NCI-H2107 (cell line): ENCODE data around the gene PPP4R2.
"Not testable (repeated sequence)": the region's sequence is repeated elsewhere in the genome, so short reads cannot be mapped to it uniquely, and the experiment has no call there.

ENCODE experiments used
- DNase-seq: peaks from one replicate; lab custom pipeline; 2025; lab: John Stamatoyannopoulos, UW

The PPP4R2 gene

GRCh38 chr3:73026111-73026759, 29.6 kb downstream of the PPP4R2 start:
- DNase-seq = no peak

GRCh38 chr3:73026760-73027113, 30.1 kb downstream of the PPP4R2 start:
- DNase-seq = no peak

DNA sequence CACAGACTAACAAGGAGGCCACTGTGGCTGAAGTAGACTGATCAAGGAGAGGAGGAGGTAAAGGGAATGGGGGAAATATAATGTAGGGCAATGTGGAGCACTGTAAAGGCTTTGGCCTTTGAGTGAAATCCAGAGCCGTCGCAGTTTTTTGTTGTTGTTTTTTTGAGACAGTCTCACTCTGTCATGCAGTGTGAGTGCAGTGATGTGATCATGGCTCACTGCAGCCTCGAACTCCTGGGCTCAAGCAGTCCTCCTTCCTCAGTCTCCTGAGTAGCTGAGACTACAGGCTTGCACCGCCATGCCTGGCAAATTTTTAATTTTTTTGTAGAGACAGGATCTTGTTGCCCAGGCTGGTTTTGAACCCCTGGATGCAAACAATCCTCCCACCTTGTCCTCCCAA, 32.2 kb downstream of the PPP4R2 start:
- DNase-seq = no peak

- DNase-seq = no peak
Measured at GRCh38 chr3:73029321-73029796, 32.7 kb downstream of the PPP4R2 start.

DNA sequence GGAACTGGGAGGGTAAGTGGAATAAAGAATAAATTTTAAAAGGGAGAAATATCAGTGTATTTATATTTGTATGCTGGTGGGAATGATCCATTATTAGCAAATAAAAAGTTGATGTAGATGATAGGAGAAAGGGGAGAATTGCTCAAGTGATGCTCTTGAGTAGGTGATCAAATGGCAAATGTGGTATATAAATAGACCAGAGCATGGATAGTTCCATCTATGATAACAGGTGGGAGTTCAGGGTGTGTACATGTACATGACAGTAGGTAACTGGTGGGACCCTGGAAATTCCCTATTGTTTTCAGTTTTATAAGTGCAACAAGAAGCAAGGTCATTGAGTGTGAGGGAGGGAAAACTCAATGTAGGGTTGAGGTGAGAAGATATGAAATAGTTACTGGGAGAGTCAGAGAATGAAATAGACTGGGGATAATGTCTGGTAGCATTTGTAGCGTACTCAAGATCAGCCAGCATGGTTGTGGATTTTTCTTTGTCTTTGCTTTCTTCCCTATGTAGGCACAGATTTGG, 33.5 kb downstream of the PPP4R2 start:
- no peak for DNase-seq

DNA sequence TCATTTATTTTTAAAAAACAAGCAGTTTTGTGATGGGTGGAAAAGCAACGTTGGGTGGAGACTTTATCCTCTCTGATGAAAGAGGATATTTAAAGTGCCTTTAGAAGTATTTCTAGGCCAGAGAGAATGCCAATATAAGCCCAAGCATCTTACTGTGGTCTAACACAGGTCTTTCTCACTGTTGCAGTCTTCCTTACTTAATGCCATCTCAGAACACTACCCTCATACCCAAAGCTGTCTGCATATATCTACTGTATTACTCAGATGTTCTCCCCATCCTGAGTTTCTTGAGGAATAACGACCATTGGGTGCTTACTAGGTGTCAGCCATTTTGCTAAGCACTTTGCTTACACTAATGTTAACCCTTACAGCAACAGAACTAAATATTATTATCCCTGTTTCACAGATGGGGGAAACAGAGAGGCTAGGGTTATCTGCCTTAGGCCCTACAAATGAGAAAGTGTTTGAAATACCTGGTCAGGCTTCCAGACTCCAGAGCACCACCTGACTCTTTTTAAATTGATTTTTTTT, 35.0 kb downstream of the PPP4R2 start:
- DNase-seq = no peak

DNA sequence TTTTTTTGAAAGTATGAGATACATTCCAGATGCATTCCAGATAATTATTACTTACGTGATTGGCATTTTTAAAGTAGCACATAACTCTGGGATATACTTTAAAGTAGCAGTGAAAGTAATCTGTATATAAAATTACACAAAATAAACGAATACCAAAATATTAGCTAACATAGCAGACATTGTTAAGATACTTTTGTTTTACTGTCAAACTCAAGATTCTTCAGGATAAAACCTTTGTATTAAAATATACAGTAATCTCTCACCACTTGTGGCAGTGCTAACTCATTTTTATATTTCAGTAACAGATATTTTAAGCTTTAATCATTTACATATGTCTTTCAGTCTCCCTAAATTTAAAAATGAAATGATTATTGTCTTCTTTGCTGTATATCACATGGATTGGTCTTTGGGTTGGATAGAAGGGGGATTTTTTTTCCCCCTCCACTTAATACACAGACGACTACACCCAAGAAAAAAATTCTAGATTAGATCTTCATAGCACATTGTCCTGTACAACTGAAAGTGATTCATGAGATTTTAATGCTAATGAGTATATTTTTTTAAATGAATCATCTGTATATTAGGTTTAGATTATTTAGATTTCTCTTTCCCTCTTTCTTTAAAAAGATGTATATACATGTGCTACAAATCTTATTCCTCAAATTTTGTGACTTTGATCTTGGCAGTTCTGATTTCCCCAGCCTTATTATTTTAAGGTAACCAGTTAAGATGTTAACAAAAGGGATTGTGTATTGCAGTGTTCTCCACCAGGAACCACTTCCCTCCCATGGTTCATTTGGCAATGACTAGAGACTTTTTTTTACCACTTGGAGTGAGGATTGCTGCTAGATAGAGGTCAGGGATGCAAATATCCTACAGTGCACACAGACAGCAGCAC, 40.3 kb downstream of the PPP4R2 start:
- no peak for DNase-seq

DNA sequence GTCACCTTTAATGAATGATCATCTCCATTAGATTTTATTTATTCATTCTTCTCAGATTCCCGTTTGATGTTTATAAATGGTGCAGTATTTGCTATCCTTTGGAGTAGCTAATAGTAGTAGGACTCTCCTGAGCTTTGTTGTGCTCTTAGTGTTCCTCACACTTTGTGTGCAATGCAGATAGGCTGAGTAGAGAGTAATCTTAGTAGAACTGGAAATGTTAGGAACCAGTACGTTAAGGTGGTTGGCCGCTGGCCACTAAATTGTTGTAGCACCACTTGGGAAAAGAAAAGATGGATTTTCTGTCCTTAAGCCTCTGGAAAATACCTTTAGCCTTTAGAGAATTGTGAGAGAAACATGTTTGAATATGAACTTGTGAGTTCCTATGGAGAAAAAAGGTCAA, 44.9 kb downstream of the PPP4R2 start:
- DNase-seq = no peak

DNA sequence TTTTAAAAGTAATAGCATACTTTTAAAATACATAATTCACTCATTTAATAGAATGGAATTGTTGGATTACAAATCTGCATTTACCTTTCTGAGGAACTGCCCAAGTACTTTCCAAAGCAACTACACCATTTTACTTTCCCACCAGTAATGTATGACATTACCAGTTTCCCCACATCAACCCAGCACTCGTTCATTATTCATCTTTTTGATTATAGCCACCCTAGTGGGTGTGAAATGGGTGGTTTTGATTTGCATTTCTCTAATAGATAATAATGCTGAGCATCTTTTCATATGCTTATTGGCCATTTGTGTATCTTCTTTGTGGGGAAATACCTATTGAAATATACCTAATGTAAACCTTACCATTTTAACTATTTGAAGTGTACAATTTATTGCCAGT, 46.8 kb downstream of the PPP4R2 start:
- DNase-seq = no peak

DNA sequence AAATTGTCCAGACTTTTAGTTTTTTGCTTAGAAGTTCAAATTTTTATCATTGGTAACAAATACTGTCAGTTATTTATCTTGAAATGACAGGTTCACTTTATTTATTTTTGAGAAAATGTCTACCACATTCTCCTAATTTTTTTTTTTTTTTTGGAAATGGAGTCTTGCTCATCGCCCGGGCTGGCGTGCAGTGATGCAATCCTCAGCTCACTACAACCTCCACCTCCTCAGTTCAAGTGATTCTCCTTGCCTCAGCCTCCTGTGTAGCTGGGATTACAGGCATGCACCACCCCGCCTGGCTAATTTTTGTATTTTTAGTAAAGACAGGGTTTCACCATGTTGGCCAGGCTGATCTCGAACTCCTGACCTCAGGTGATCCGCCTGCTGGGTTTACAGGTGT, 48.8 kb downstream of the PPP4R2 start:
- DNase-seq = no peak

DNA sequence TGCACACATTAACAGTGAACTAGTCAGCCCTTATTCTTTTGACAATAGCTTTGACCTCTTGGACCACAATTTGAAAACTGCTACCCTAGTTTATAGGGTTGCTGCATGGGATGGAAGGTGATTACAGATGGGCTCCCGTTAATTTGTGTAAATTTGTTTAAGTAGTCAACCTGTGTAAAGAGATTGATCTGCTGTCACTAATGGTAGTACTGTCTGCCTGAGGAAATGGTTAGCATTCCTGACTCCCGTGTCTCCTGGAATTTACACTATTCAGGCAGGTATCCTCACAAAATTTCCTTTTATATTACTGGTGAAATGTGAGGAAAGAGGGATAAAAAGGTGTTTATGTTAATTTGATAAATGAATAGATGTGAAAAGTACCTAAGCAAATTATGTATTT, 49.6 kb downstream of the PPP4R2 start:
- DNase-seq = no peak

GRCh38 chr3:73049319-73049718, 52.7 kb downstream of the PPP4R2 start:
- no peak for DNase-seq

GRCh38 chr3:73052857-73053256, 56.2 kb downstream of the PPP4R2 start:
- DNase-seq = no peak

DNA sequence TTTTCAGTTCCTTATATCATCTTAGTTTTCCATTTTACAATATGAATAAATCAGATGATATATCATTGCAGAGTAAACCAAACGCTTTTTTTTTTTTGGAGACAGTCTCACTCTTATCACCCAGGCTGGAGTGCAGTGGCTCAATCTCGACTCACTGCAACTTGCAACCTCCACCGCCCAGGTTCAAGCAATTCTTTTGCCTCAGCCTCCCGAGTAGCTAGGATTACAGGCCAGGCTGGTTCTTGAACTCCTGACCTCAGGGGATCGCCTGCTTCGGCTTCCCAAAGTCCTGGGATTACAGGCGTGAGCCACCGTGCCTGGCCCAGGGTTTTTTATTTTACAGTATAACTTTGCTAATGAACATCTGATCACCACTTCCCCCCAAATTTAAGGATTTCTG, 59.0 kb downstream of the PPP4R2 start:
- no peak for DNase-seq

- no peak for DNase-seq
Measured at GRCh38 chr3:73056014-73056844, 59.6 kb downstream of the PPP4R2 start.

DNA sequence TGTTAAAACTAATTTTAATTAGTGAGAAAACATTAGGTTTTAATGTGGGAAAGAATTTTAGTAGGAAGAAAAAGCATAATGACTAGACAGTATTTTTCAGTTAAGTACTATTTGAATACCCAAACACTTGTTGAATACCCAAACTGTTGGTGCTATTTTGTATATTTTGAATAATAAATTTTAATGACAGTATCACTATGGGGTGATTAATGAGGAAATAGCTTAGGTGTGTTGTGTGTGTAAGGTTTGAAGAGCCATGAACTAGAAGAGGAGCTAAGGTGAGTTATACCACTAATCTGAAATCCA, 60.2 kb downstream of the PPP4R2 start:
- DNase-seq = no peak

DNA sequence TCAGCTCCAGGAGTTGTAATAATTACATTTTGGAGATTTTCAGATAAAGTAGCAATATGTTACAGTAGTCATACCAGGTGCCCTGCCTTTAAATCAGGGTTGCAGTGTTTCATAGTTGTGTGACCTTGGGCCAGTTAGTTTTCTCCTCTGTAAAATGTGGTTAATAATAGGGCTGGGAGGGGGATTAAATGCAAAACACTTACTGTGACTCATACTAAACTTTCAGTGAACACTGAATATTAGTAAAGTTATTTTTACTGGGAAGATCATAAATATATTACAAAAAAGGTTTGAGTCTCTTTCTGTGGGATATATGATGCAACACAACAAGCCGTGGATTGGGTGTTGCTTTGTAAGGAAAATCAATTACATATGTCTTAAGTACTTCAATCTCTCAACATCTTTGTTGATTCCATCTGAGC, 63.7 kb downstream of the PPP4R2 start:
- DNase-seq = no peak

GRCh38 chr3:73061416-73061815, 64.8 kb downstream of the PPP4R2 start, which contains the start of gene EBLN2:
Gene EBLN2 (plus strand): TSS chr3:73061659. CDS start chr3:73062082, 423 bp downstream.
- no peak for DNase-seq

DNA sequence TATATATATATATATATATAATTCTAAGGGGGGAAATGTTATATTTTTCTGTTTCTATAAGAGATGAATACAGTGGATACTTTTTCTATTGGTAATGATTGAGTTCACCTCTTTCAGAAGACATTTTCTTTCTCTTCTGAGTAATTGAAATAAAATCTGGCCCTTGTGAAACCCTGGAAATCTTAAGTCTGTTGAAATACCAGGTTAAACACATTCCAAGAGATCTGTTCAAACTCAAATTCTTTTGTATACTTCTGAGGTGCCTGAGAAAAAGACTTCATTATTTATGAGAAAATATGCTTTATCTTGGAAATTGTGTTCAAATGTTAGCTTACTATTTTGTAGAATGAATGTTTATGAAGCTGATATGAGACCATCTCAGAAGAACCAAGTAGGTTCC, 69.6 kb downstream of the PPP4R2 start:
- not testable (repeated sequence) for DNase-seq

GRCh38 chr3:73068419-73068818, 71.8 kb downstream of the PPP4R2 start:
- no peak for DNase-seq

GRCh38 chr3:73069187-73069586, 72.6 kb downstream of the PPP4R2 start:
- no peak for DNase-seq

GRCh38 chr3:73069775-73070444, 73.3 kb downstream of the PPP4R2 start:
- no peak for DNase-seq
